Endothelial cell of umbilical vein (primary cell): ENCODE data around the gene NFU1.

Source experiments
- EZH2 ChIP-seq: IDR thresholded peaks from 2 replicates; pipeline ENCODE4 v1.6.1; 2012; ENCODE audit warnings: borderline replicate concordance, low read depth, mild to moderate bottlenecking, moderate library complexity, low read length, inconsistent platforms; ENCODE audit not compliant: severe bottlenecking
- POLR2A ChIP-seq: IDR thresholded peaks from 2 replicates; pipeline ENCODE4 v1.6.1; 2012; ENCODE audit warnings: low read depth, mild to moderate bottlenecking, control low read depth, low read length
- POLR2AphosphoS5 ChIP-seq: IDR thresholded peaks from 2 replicates; pipeline ENCODE4 v1.6.1; 2012; ENCODE audit warnings: low read depth, mild to moderate bottlenecking, control low read depth, low read length, moderate library complexity; ENCODE audit not compliant: insufficient read depth
- TF ChIP-seq, protein P1 (sequence below), 2 donors: IDR thresholded peaks; 1 replicate in 1 of 2; 2 replicates in 1 of 2; pipeline ENCODE4 v1.5.1; 2011; ENCODE audit warnings: low read length in 2 of 2, mild to moderate bottlenecking in 2 of 2, moderate library complexity in 2 of 2, control low read depth in 1 of 2, inconsistent platforms in 1 of 2, low read depth in 1 of 2; ENCODE audit not compliant: insufficient read depth in 1 of 2; ENCODE audit errors: extremely low read depth in 1 of 2

DNA sequence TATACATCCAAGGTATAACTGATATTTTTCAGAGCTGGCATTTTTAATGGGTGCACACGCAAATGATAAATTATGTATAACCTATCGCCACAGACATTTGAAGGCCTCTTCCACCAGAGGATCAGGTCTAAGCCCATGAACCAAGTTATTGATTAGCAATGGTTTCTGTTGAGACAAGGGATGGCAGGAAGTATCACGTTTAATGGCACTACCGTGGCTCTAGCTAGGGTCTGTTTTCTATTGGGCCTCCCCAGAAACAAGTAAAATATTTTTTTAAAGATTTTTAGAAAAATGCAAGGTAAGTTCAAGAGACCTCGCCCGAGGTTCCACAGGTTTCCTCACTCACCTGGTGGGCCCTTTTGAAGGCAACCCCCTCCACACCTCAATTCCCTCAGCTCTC, 50.9 kb downstream of the NFU1 start:
- TF ChIP-seq POLR2A = no peak
- TF ChIP-seq EZH2 = no peak
- TF ChIP-seq, protein P1, sequence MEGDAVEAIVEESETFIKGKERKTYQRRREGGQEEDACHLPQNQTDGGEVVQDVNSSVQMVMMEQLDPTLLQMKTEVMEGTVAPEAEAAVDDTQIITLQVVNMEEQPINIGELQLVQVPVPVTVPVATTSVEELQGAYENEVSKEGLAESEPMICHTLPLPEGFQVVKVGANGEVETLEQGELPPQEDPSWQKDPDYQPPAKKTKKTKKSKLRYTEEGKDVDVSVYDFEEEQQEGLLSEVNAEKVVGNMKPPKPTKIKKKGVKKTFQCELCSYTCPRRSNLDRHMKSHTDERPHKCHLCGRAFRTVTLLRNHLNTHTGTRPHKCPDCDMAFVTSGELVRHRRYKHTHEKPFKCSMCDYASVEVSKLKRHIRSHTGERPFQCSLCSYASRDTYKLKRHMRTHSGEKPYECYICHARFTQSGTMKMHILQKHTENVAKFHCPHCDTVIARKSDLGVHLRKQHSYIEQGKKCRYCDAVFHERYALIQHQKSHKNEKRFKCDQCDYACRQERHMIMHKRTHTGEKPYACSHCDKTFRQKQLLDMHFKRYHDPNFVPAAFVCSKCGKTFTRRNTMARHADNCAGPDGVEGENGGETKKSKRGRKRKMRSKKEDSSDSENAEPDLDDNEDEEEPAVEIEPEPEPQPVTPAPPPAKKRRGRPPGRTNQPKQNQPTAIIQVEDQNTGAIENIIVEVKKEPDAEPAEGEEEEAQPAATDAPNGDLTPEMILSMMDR (IDR thresholded peaks at IDR 0.05; ENCODE audit: extremely low read depth in 1 of 2, insufficient read depth in 1 of 2, low read depth in 1 of 2, low read length in 2 of 2) = no peak
- no peak for TF ChIP-seq POLR2AphosphoS5
